Measurements from ENCODE around the gene GDPD4.
"Not testable (repeated sequence)": the region's sequence is repeated elsewhere in the genome, so short reads cannot be mapped to it uniquely, and the experiment has no call there.

Gene GDPD4

GRCh38 chr11:77301510-77301909, at the start of gene GDPD4:
Gene GDPD4 (minus strand): TSS chr11:77301686. CDS start chr11:77285137, 16,549 bp downstream.
- no peak for DNase-seq (ENCODE audit: low read depth, low spot score)

GRCh38 chr11:77347948-77348347, 46.5 kb upstream of the GDPD4 start:
- DNase-seq (ENCODE audit: low read depth, low spot score), result no peak

GRCh38 chr11:77346906-77347603, 45.6 kb upstream of the GDPD4 start:
- no peak for DNase-seq (ENCODE audit: low read depth, low spot score)

- no peak for DNase-seq (ENCODE audit: low read depth, low spot score)
Measured at GRCh38 chr11:77345621-77346020, 44.1 kb upstream of the GDPD4 start.

GRCh38 chr11:77340501-77340900, 39.0 kb upstream of the GDPD4 start:
- no peak for DNase-seq (ENCODE audit: low read depth, low spot score)

GRCh38 chr11:77332259-77332658, 30.8 kb upstream of the GDPD4 start:
- DNase-seq (ENCODE audit: low read depth, low spot score), result no peak

GRCh38 chr11:77325159-77325558, 23.7 kb upstream of the GDPD4 start:
- no peak for DNase-seq (ENCODE audit: low read depth, low spot score)

GRCh38 chr11:77324508-77324907, 23.0 kb upstream of the GDPD4 start:
- no peak for DNase-seq (ENCODE audit: low read depth, low spot score)

GRCh38 chr11:77322926-77323590, 21.6 kb upstream of the GDPD4 start:
- DNase-seq (ENCODE audit: low read depth, low spot score), result no peak

- no peak for DNase-seq (ENCODE audit: low read depth, low spot score)
Measured at GRCh38 chr11:77322506-77322905, 21.0 kb upstream of the GDPD4 start.

GRCh38 chr11:77320351-77320750, 18.9 kb upstream of the GDPD4 start:
- no peak for DNase-seq (ENCODE audit: low read depth, low spot score)

- DNase-seq (ENCODE audit: low read depth, low spot score), result no peak
Measured at GRCh38 chr11:77318600-77318999, 17.1 kb upstream of the GDPD4 start.

- DNase-seq (ENCODE audit: low read depth, low spot score), result no peak
Measured at GRCh38 chr11:77316733-77317342, 15.4 kb upstream of the GDPD4 start.

- no peak for DNase-seq (ENCODE audit: low read depth, low spot score)
Measured at GRCh38 chr11:77312107-77312506, 10.6 kb upstream of the GDPD4 start.

GRCh38 chr11:77311701-77312100, 10.2 kb upstream of the GDPD4 start:
- DNase-seq (ENCODE audit: low read depth, low spot score), result no peak

- no peak for DNase-seq (ENCODE audit: low read depth, low spot score)
Measured at GRCh38 chr11:77310721-77311120, 9.2 kb upstream of the GDPD4 start.

GRCh38 chr11:77309401-77310085, 8.1 kb upstream of the GDPD4 start:
- no peak for DNase-seq (ENCODE audit: low read depth, low spot score)

GRCh38 chr11:77308838-77309237, 7.4 kb upstream of the GDPD4 start:
- DNase-seq (ENCODE audit: low read depth, low spot score), result no peak

GRCh38 chr11:77303328-77303727, 1.8 kb upstream of the GDPD4 start:
- DNase-seq (ENCODE audit: low read depth, low spot score), result no peak

GRCh38 chr11:77302752-77303151, 1.3 kb upstream of the GDPD4 start:
- DNase-seq (ENCODE audit: low read depth, low spot score), result no peak

- no peak for DNase-seq (ENCODE audit: low read depth, low spot score)
Measured at GRCh38 chr11:77300695-77301094, 791 bp downstream of the GDPD4 start.

GRCh38 chr11:77300028-77300427, 1.5 kb downstream of the GDPD4 start:
- not testable (repeated sequence) for DNase-seq (ENCODE audit: low read depth, low spot score)
